Type B pancreatic cell (in vitro differentiated cells): ENCODE measurements around the gene ZG16. TPM values are rescaled to one million over a fixed set of nuclear protein-coding genes. Genes with fewer than 3 reads are reported as not detected.

ENCODE experiments used
- DNase-seq: peaks from one replicate; pipeline ENCODE4 v3.0.0; 2021; ENCODE audit warnings: mixed read lengths; ENCODE audit not compliant: unreplicated experiment; ENCODE audit errors: extremely low spot score
- H3K27ac Mint-ChIP-seq: 2 replicates; pipeline ENCODE4 v1.8.0; 2021; ENCODE audit warnings: mild to moderate bottlenecking, mixed read lengths
- H3K27me3 Mint-ChIP-seq: 2 replicates; pipeline ENCODE4 v1.8.0; 2021; ENCODE audit warnings: mixed read lengths
- H3K36me3 Mint-ChIP-seq: 2 replicates; pipeline ENCODE4 v1.8.0; 2021; ENCODE audit warnings: mixed read lengths
- H3K4me1 Mint-ChIP-seq: one replicate; pipeline ENCODE4 v1.8.0; 2021; ENCODE audit warnings: mixed read lengths; ENCODE audit not compliant: unreplicated experiment
- H3K4me3 Mint-ChIP-seq: 2 replicates; pipeline ENCODE4 v1.8.0; 2021; ENCODE audit warnings: mild to moderate bottlenecking, mixed read lengths
- H3K9me3 Mint-ChIP-seq: 2 replicates; pipeline ENCODE4 v1.8.0; 2021; ENCODE audit warnings: mixed read lengths
- CTCF ChIP-seq: fragments of 200-600 bp; sonication (generic); conservative IDR thresholded peaks from 2 replicates; pipeline ENCODE4 v1.5.0; 2021; ENCODE audit warnings: antibody characterized with exemption, mild to moderate bottlenecking
- total RNA-seq: library from RNA; stranded (reverse); gene quantifications from 2 replicates; pipeline ENCODE4 v1.2.1, GENCODE V29; 2021; ENCODE audit warnings: low replicate concordance

The ZG16 gene
- total RNA-seq, 1 donor from 2014 or later = 0.85 TPM

- Mint-ChIP-seq H3K4me3 (peak within 1 kb of the TSS; percentile 98), H3K27me3 (no peaks in the 10 kb centered on the region), H3K27ac (peak within 1 kb of the TSS; percentile 98), H3K9me3 (no peaks in the 10 kb centered on the region), H3K4me1 (peaks cover 39% of the 10 kb centered on the region), H3K36me3 (peaks cover 9% of the 10 kb centered on the region)
- no peak for TF ChIP-seq CTCF
- DNase-seq = no peak
Observed at GRCh38 chr16:29806099-29806579, 28.1 kb downstream of the ZG16 start, which contains the start of gene MAZ. Gene MAZ (plus strand): TSS chr16:29806529. CDS start chr16:29806702, 173 bp downstream.

- H3K27me3 Mint-ChIP-seq = no peaks in the 10 kb centered on the region
- TF ChIP-seq CTCF = no peak
- no peaks in the 10 kb centered on the region for H3K9me3 Mint-ChIP-seq
- peak overlapping the region; percentile 84 for H3K27ac Mint-ChIP-seq
- H3K36me3 Mint-ChIP-seq = peaks cover 4% of the 10 kb centered on the region
- no peak for DNase-seq
- peaks cover 40% of the 10 kb centered on the region for H3K4me1 Mint-ChIP-seq
- peak overlapping the region; percentile 86 for H3K4me3 Mint-ChIP-seq
Observed at GRCh38 chr16:29806641-29807425, 28.8 kb downstream of the ZG16 start.

- no peaks in the 10 kb centered on the region for H3K27me3 Mint-ChIP-seq
- H3K4me1 Mint-ChIP-seq = peaks cover 40% of the 10 kb centered on the region
Observed at GRCh38 chr16:29807426-29808218, 29.6 kb downstream of the ZG16 start.

GRCh38 chr16:29808219-29808900 is 30.3 kb downstream of the ZG16 start:
- DNase-seq = no peak
- Mint-ChIP-seq H3K36me3 (peaks cover 4% of the 10 kb centered on the region), H3K9me3 (no peaks in the 10 kb centered on the region), H3K27ac (peak overlapping the region; percentile 84), H3K27me3 (no peaks in the 10 kb centered on the region), H3K4me1 (peaks cover 37% of the 10 kb centered on the region), H3K4me3 (peak overlapping the region; percentile 86)
- TF ChIP-seq CTCF = no peak

More at GRCh38 chr16:29807426-29808218, 29.6 kb downstream of the ZG16 start:
- peaks cover 4% of the 10 kb centered on the region for H3K36me3 Mint-ChIP-seq
- peak; percentile 57 for TF ChIP-seq CTCF
- H3K9me3 Mint-ChIP-seq = no peaks in the 10 kb centered on the region
- H3K27ac Mint-ChIP-seq = peak overlapping the region; percentile 84
- DNase-seq = no peak
- H3K4me3 Mint-ChIP-seq = peak overlapping the region; percentile 86

- Mint-ChIP-seq H3K9me3 (no peaks in the 10 kb centered on the region), H3K27ac (no peak overlapping the region), H3K27me3 (no peaks in the 10 kb centered on the region), H3K4me1 (peaks cover 30% of the 10 kb centered on the region), H3K36me3 (peaks cover 4% of the 10 kb centered on the region), H3K4me3 (peak overlapping the region; percentile 86)
- DNase-seq = no peak
- no peak for TF ChIP-seq CTCF
Observed at GRCh38 chr16:29809031-29809747, 31.1 kb downstream of the ZG16 start.
